ENCODE measurements around the gene PCDHGA6. TPM values are rescaled to one million over a fixed set of nuclear protein-coding genes. Genes with fewer than 3 reads are reported as not detected.
"Not testable (repeated sequence)": the region's sequence is repeated elsewhere in the genome, so short reads cannot be mapped to it uniquely, and the experiment has no call there.

Gene PCDHGA6
- total RNA-seq, 4 donors from 2014 or later: 3.1 to 6.2 (median 3.4) TPM

GRCh38 chr5:141384471-141385267, 11.0 kb downstream of the PCDHGA6 start:
- no peak for TF ChIP-seq CTCF (IDR thresholded peaks at IDR 0.05; ENCODE audit: low read depth)

DNA sequence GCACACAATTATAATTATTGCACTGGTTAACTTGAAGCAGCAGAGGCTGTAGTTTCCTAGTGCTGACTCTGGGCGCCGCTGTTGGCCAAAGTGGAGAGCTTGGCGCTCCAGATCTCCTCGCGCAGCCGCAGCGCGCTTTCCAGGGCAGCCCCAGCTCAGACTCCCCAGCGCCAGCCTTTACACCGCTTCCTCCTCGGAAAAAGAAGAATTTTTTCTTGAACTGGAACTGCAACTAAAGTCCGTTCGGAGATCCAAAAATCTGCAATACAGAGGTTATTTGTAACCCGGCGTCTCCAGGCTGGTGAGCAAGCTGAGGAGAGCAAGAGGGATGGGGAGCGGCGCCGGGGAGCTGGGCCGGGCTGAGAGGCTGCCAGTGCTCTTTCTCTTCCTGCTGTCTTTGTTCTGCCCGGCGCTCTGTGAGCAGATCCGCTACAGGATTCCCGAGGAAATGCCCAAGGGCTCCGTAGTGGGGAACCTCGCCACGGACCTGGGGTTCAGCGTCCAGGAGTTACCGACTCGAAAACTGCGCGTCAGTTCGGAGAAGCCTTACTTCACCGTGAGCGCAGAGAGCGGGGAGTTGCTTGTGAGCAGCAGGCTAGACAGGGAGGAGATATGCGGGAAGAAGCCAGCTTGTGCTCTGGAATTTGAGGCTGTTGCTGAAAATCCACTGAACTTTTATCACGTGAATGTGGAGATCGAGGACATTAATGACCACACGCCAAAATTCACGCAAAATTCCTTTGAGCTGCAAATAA, 14.0 kb downstream of the PCDHGA6 start, which contains the start of gene PCDHGB4:
TSS of gene PCDHGB4 (plus strand) at position 142 of the 755 bp plus-strand sequence. CDS start at position 329, 187 bp downstream.
- TF ChIP-seq CTCF (IDR thresholded peaks at IDR 0.05; ENCODE audit: low read depth): not testable (repeated sequence)

DNA sequence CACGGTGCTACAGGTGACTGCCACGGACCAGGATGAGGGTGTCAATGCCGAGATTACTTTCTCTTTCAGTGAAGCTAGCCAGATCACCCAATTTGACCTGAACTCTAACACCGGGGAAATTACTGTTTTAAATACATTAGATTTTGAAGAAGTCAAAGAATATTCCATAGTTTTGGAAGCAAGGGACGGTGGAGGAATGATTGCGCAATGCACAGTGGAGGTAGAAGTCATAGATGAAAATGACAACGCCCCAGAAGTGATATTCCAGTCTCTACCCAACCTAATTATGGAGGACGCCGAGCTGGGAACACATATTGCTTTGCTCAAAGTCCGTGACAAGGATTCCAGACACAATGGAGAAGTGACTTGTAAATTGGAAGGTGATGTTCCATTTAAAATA, 15.0 kb downstream of the PCDHGA6 start:
- TF ChIP-seq CTCF (IDR thresholded peaks at IDR 0.05; ENCODE audit: low read depth): no peak

DNA sequence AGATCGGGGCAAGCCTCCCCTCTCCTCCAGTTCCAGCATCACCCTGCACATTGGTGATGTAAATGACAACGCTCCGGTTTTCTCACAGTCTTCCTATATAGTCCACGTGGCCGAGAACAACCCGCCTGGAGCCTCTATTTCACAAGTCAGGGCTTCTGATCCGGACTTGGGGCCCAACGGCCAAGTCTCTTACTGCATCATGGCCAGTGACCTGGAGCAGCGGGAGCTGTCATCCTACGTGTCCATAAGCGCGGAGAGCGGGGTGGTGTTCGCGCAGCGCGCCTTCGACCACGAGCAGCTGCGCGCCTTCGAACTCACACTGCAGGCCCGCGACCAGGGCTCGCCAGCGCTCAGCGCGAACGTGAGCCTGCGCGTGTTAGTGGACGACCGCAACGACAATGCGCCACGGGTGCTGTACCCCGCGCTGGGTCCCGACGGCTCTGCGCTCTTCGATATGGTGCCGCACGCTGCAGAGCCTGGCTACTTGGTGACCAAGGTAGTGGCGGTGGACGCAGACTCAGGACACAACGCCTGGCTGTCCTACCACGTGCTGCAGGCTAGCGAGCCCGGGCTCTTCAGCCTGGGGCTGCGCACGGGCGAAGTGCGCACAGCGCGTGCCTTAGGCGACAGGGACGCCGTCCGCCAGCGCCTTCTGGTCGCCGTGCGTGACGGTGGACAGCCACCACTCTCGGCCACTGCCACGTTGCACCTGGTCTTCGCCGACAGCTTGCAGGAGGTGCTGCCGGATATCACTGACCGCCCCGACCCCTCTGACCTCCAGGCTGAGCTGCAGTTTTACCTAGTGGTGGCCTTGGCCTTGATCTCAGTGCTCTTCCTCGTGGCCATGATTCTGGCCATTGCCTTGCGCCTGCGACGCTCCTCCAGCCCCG, 15.7 kb downstream of the PCDHGA6 start:
- no peak for TF ChIP-seq CTCF (IDR thresholded peaks at IDR 0.05; ENCODE audit: low read depth)

- no peak for TF ChIP-seq CTCF (IDR thresholded peaks at IDR 0.05; ENCODE audit: low read depth)
Observed at GRCh38 chr5:141392429-141393198, 18.9 kb downstream of the PCDHGA6 start, which contains the start of gene PCDHGA8. Gene PCDHGA8 (plus strand): TSS chr5:141392633. CDS start chr5:141392814, 181 bp downstream.

- TF ChIP-seq CTCF (IDR thresholded peaks at IDR 0.05; ENCODE audit: low read depth): no peak
Observed at GRCh38 chr5:141393267-141393666, 19.6 kb downstream of the PCDHGA6 start.
